Hematopoietic multipotent progenitor cell treated with erythropoietin and hydrocortisone succinate and interleukin-3 and kit ligand, for 15 days (in vitro differentiated cells): ENCODE data around the gene KHK.
"Not testable (repeated sequence)": the region's sequence is repeated elsewhere in the genome, so short reads cannot be mapped to it uniquely, and the experiment has no call there.

Source experiments
- DNase-seq: peaks from one replicate; pipeline ENCODE4 v3.0.0-alpha.2; 2015; ENCODE audit warnings: low spot score

Gene KHK

GRCh38 chr2:27060323-27060722, 26.2 kb upstream of the KHK start:
- no peak for DNase-seq

GRCh38 chr2:27065128-27065527, 21.4 kb upstream of the KHK start:
- DNase-seq: no peak

DNA sequence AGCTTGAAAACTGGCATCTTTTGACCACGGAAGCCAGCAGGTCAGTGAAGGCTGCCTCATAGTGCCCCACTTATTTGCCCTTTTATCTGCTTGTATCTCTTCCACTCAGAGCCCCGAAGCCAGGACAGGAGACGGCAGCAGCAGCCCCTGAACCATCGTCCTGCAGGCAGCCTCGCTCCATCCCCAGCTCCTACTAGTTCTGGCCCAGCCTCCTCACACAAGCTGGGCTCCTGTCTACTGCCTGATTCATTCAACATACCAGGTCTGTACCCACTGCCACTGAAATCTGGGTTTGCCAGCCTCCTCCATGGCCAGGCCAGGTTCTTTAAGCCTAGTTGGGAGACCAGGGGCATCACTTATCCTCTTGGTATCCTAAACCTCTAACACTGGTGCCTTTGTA, 19.2 kb upstream of the KHK start:
- no peak for DNase-seq

DNA sequence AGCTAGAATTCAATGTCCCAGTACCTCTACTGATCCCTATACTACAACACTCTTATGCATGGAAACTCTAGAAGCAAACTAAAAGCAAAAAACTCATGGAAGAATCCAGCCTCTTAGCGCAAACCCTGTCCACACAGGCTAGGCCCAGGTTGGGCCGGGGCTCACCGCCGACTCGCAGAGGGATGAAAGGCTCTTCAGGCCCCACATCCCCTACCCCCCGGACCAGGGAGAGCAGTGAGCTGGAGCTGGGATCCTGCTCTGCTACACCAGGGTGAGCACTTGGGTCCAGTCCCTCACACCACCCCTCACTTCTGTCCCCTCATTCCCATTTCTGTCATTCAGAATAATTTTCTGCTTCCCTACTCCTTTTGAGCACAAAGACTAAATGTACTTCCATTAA, 17.1 kb upstream of the KHK start:
- no peak for DNase-seq

DNA sequence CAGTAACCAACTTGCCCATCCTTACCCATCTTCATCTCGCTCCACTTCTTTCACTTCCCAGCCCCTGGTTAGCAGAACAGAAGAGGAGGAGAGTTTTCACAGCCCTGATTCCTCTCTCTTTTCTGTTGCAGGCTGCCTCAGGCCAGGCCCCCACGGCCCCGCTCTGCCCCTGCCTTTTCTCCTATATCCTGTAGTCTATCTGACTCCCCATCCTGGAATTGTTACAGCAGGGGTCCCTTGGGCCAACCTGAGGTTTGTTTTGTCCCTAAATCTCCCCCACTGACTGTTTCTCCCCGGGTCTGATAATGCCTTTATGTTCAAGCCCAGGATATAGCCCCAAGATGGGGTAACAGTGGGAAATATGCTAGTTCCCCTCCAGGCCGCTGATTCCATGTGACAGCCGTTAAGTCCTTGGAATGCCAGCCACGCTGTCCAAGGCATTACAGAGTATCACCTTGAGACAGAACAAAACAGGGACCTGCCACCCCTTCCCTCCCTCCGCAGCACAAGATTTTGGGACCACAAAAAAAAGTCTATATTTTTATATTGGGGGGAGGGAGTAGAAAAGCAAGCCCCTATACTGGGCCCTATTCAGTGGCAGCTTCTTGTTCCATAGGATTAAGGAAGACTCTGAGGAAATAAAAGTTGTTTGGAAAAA, 16.5 kb upstream of the KHK start:
- no peak for DNase-seq

DNA sequence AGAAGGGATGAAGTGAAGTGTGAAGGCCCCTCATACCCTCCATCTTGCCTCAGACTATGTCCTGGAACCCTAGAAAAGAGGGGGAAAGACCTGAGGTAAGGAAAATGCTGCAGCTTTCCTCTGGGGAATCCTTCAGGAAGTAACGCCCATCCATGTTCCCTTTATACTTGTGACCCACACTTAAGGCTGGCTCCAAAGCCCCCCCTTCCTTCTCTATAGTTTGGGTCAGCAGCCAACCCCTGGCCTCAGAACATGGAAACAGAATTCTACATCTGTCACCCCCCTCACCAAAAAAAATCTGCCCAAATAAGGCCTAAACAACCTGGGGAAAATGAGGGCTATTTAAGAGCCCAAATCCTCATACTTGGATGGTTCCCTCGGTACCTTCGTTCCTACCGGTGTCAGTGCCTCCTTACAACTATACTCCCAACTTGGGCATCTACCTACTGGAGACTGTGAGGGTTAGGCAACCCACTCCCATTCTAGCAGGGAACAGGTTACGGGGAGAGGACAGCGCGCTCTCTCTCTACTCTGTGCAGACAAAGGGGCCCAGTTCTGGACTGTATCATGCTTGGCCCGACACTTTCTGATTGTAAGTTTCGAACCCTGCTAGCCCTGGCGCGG, 15.8 kb upstream of the KHK start:
- DNase-seq: no peak

- peak; percentile 92 for DNase-seq
Observed at GRCh38 chr2:27071277-27071989, 15.1 kb upstream of the KHK start, which contains the start of gene OST4. TSS of gene OST4 (minus strand) at chr2:27071654.

GRCh38 chr2:27071990-27072830, 14.4 kb upstream of the KHK start:
- DNase-seq: no peak

DNA sequence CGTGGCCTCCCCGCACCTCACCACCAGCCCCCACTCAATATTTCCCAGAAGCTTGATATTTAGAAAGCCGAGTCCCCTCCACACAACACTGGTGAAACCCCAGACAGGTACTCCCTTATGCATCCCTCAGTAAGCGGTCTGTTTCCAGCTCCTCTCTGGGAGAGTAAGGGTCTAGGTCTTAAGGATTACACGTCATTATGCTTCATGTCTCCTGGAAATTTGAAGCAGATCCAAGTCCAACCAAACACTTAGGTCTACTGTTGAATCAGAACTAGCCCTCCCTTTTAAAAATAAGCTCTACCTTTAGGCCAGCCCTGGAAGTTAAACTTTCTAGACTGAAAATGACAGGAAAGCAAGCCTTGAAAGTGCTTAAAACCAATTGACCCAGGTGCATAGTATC, 13.7 kb upstream of the KHK start:
- no peak for DNase-seq

- DNase-seq: no peak
Observed at GRCh38 chr2:27073782-27074181, 12.8 kb upstream of the KHK start.

GRCh38 chr2:27074738-27075565, 11.6 kb upstream of the KHK start:
- DNase-seq: no peak

DNA sequence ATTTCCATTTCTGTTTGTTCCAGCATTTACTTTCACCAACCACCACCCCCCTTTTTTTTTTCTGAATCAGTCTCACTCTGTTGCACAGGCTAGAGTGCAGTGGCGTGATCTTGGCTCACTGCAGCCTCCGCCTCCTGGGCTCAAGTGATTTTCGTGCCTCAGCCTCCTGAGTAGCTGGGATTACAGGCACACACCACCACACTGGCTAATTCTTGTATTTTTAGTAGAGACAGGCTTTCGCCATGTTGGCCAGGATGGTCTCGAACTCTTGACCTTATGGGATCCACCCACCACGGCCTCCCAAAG, 11.1 kb upstream of the KHK start:
- DNase-seq: not testable (repeated sequence)

- no peak for DNase-seq
Observed at GRCh38 chr2:27076323-27076722, 10.2 kb upstream of the KHK start.

GRCh38 chr2:27077231-27077630, 9.3 kb upstream of the KHK start:
- no peak for DNase-seq

- no peak for DNase-seq
Observed at GRCh38 chr2:27078267-27079194, 8.0 kb upstream of the KHK start, which contains the start of gene EMILIN1. TSS of gene EMILIN1 (plus strand) at chr2:27078615. CDS start at chr2:27079066, 451 bp downstream.

DNA sequence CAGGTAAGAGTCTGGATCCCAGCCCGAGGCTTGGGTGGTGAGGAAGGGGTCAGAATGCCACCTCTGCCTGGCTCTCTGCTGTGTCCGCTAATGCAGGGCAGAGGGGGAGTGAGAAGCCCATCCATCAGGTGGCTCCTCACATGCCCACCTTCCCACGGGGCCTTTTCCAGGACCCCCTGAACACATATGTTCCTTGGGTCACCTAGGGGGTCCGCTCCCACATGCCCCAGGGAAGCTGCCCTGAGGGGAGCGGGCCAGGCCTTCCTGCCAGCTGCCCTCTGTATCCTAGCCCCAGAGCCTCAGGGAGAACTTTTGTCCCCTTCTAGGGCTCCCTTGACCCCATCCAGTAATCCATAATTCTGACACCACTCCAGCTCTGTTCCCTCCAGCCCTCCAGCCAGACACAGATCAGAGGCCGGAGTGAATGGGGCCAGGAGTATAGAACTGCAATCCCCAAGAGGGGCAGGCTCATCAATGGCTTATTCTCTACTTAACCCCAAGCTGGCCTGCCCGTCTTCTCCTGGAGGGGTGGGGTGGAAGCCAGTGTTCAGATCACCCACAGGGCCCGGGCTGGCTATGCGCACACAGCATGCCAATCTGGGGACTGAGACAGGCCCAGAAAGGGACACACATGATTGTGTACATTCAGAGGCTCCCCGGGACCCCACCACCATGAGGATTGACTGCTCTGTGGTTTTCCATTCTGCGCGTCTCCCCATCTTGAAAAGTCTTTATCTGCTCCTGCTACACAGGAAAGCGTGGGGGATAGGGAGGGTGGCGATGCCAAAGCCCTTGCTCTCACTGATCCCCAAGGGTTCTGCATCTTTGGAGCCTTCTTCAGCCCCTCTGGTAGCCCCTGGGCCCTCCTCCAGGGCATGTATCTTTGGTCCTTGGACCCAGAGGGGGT, 7.1 kb upstream of the KHK start:
- DNase-seq: no peak

DNA sequence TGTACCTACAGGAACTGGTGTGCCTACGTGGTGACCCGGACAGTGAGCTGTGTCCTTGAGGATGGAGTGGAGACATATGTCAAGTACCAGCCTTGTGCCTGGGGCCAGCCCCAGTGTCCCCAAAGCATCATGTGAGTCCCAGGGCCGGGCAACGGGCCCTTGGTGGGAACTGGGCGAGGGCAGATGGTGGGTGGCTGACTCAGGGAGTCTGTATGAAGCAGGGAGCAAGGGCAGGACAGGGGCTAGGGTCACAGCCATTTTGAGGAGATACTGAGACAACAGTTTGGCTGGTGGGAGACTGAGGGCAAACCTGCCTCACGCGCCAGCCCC, 6.5 kb upstream of the KHK start:
- no peak for DNase-seq

DNA sequence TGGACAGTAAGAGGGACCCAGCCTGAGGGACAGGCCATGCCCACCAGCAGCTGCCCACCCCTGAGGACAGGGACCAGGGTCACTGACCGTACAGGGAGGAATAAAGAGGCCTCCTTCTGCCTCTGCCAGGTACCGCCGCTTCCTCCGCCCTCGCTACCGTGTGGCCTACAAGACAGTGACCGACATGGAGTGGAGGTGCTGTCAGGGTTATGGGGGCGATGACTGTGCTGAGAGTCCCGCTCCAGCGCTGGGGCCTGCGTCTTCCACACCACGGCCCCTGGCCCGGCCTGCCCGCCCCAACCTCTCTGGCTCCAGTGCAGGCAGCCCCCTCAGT, 6.0 kb upstream of the KHK start:
- DNase-seq: no peak

DNA sequence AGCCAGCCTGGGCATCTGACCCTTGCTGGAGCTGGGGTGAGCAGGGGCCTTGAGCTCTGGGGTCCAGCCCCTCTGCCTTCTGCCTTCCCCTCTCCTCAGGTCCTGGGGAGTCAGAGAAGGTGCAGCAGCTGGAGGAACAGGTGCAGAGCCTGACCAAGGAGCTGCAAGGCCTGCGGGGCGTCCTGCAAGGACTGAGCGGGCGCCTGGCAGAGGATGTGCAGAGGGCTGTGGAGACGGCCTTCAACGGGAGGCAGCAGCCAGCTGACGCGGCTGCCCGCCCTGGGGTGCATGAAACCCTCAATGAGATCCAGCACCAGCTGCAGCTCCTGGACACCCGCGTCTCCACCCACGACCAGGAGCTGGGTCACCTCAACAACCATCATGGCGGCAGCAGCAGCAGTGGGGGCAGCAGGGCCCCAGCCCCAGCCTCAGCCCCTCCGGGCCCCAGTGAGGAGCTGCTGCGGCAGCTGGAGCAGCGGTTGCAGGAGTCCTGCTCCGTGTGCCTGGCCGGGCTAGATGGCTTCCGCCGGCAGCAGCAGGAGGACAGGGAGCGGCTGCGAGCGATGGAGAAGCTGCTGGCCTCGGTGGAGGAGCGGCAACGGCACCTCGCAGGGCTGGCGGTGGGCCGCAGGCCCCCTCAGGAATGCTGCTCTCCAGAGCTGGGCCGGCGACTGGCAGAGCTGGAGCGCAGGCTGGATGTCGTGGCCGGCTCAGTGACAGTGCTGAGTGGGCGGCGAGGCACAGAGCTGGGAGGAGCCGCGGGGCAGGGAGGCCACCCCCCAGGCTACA, 4.4 kb upstream of the KHK start:
- no peak for DNase-seq
